ENCODE measurements around the gene MAML3. TPM values are rescaled to one million over a fixed set of nuclear protein-coding genes. Genes with fewer than 3 reads are reported as not detected.
A peak's percentile ranks its signal among the peaks of the same experiment; 100 is the strongest.

The MAML3 gene
- total RNA-seq, 4 donors from 2014 or later = 16.1 to 40.0 (median 18.1) TPM

DNA sequence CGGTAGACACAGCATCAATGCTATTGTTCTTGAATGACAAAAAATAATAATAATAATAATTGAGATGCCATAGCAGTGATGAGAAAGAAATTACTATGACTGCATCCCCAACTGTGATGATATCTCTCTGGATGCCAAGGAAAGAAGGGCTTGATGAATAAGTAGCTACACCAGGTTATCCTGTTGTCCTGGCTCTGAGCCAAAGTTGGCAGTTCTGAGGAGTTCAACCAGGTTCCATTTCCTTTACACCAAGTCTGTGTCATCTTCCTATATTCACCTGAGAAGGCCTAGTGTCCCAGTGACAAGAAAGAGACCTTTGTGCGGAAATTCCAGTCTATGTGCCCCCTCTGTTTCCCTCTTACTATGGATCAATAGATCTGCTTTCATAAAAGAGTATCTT is 3.4 kb upstream of the MAML3 start:
- Histone ChIP-seq H3K27ac (peak overlapping the region; percentile 70 to 79 (median 76)), H3K4me3 (no peak overlapping the region), H3K27me3 (no peaks in the 10 kb centered on the region), H3K9me3 (no peaks in the 10 kb centered on the region), H3K4me1 (peaks cover 13 to 37% (median 22%) of the 10 kb centered on the region in 4 donors), H3K36me3 (no peaks in the 10 kb centered on the region)
- TF ChIP-seq POLR2A (IDR thresholded peaks at IDR 0.05) (no peak), EP300 (IDR thresholded peaks at IDR 0.05; ENCODE audit: low read depth) (no peak), POLR2AphosphoS5 (IDR thresholded peaks at IDR 0.05) (no peak)
- TF ChIP-seq, protein P1, sequence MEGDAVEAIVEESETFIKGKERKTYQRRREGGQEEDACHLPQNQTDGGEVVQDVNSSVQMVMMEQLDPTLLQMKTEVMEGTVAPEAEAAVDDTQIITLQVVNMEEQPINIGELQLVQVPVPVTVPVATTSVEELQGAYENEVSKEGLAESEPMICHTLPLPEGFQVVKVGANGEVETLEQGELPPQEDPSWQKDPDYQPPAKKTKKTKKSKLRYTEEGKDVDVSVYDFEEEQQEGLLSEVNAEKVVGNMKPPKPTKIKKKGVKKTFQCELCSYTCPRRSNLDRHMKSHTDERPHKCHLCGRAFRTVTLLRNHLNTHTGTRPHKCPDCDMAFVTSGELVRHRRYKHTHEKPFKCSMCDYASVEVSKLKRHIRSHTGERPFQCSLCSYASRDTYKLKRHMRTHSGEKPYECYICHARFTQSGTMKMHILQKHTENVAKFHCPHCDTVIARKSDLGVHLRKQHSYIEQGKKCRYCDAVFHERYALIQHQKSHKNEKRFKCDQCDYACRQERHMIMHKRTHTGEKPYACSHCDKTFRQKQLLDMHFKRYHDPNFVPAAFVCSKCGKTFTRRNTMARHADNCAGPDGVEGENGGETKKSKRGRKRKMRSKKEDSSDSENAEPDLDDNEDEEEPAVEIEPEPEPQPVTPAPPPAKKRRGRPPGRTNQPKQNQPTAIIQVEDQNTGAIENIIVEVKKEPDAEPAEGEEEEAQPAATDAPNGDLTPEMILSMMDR (IDR thresholded peaks at IDR 0.05) = no peak
- WGBS, 2 donors (ENCODE audit: low coverage in 1 of 2) = 88 to 94% methylated on average over 1 to 2 of the region's 2 CpGs
- DNase-seq = no peak
- intact Hi-C loops (cut with DNase I; ENCODE audit: low total_unique reads) = loop anchor here (10.0 kb wide), 1 partner anchor 243 kb away; no protein-coding TSS in a partner anchor
- in situ Hi-C loops (cut with MboI; ENCODE audit: low pct_ligation_motif_present in 1 of 4, low pct_unique_long_range_greater_than_20kb in 1 of 4, low sequenced_read_pairs in 3 of 4) = loop anchor here in 3 of 4 donors (5.0 to 10.0 kb wide), 4 partner anchors 85 to 423 kb away; no protein-coding TSS in a partner anchor

- Histone ChIP-seq H3K4me3 (no peak overlapping the region), H3K27ac (peak overlapping the region; percentile 70 to 79 (median 76)), H3K27me3 (no peaks in the 10 kb centered on the region), H3K4me1 (peaks cover 13 to 37% (median 22%) of the 10 kb centered on the region in 4 donors), H3K9me3 (no peaks in the 10 kb centered on the region), H3K36me3 (no peaks in the 10 kb centered on the region)
- DNase-seq = no peak
- in situ Hi-C loops (cut with MboI; ENCODE audit: low pct_ligation_motif_present in 1 of 4, low pct_unique_long_range_greater_than_20kb in 1 of 4, low sequenced_read_pairs in 3 of 4) (loop anchor here in 3 of 4 donors (5.0 to 10.0 kb wide), 4 partner anchors 86 to 422 kb away; no protein-coding TSS in a partner anchor), intact Hi-C loops (cut with DNase I; ENCODE audit: low total_unique reads) (loop anchor here (10.0 kb wide), 1 partner anchor 242 kb away; no protein-coding TSS in a partner anchor)
- TF ChIP-seq, protein P1 (IDR thresholded peaks at IDR 0.05) = no peak
- no peak for TF ChIP-seq POLR2AphosphoS5 (IDR thresholded peaks at IDR 0.05)
- no peak for TF ChIP-seq POLR2A (IDR thresholded peaks at IDR 0.05)
- no peak for TF ChIP-seq EP300 (IDR thresholded peaks at IDR 0.05; ENCODE audit: low read depth)
- 55 to 80% methylated on average over 2 to 4 of the region's 4 CpGs for WGBS, 2 donors (ENCODE audit: low coverage in 1 of 2)
These were observed 2.7 kb upstream of the MAML3 start for GRCh38 chr4:140156529-140157171.

- peaks cover 13 to 43% (median 22%) of the 10 kb centered on the region in 4 donors for H3K4me1 ChIP-seq
- intact Hi-C loops (cut with DNase I; ENCODE audit: low total_unique reads) = loop anchor here (2.0 to 10.0 kb wide), 2 partner anchors 98 to 240 kb away; no protein-coding TSS in a partner anchor
- peak overlapping the region; percentile 93 to 99 (median 98) for H3K27ac ChIP-seq
- TF ChIP-seq, protein P1 (IDR thresholded peaks at IDR 0.05) = no peak
- TF ChIP-seq POLR2AphosphoS5 (IDR thresholded peaks at IDR 0.05) (no peak), POLR2A (IDR thresholded peaks at IDR 0.05) (no peak), EP300 (IDR thresholded peaks at IDR 0.05; ENCODE audit: low read depth) (no peak)
- peak overlapping the region in 3 of 4 donors; percentile 64 to 85 (median 77) for H3K4me3 ChIP-seq
- no peaks in the 10 kb centered on the region for H3K9me3 ChIP-seq
- H3K27me3 ChIP-seq = no peaks in the 10 kb centered on the region
- in situ Hi-C loops (cut with MboI; ENCODE audit: low pct_ligation_motif_present in 1 of 4, low pct_unique_long_range_greater_than_20kb in 1 of 4, low sequenced_read_pairs in 3 of 4) = loop anchor here in 1 of 4 donors (10.0 kb wide), 1 partner anchor 420 kb away; no protein-coding TSS in a partner anchor
- no peaks in the 10 kb centered on the region for H3K36me3 ChIP-seq
- DNase-seq = no peak
- 46 to 48% methylated on average over 3 of the region's 3 CpGs for WGBS, 2 donors (ENCODE audit: low coverage in 1 of 2)
These were observed 548 bp upstream of the MAML3 start for GRCh38 chr4:140154572-140154891.

DNA sequence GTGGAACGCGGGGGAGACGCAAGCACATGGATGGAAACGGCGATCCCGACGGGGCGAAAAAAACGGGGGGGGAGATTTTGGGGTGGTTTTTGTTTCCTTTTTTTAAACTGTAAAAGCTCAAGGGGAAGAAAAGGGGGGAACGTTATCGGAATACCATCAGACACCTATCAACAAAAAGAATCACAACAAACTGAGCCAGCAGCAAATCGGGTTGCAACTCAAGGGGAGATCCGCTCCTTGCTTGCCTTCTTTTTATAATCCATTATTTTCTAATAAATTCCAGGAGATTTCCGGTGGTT is 616 bp downstream of the MAML3 start:
- Histone ChIP-seq H3K27me3 (no peaks in the 10 kb centered on the region), H3K9me3 (no peaks in the 10 kb centered on the region), H3K4me3 (peak overlapping the region; percentile 64 to 85 (median 78)), H3K27ac (peak overlapping the region; percentile 93 to 99 (median 98)), H3K36me3 (no peaks in the 10 kb centered on the region), H3K4me1 (peaks cover 7 to 39% (median 14%) of the 10 kb centered on the region in 4 donors)
- TF ChIP-seq EP300 (IDR thresholded peaks at IDR 0.05; ENCODE audit: low read depth) = no peak
- TF ChIP-seq POLR2AphosphoS5 (IDR thresholded peaks at IDR 0.05) = no peak
- no peak for TF ChIP-seq POLR2A (IDR thresholded peaks at IDR 0.05)
- TF ChIP-seq, protein P1 (IDR thresholded peaks at IDR 0.05) = no peak
- WGBS, 2 donors (ENCODE audit: low coverage in 1 of 2) = 3% methylated on average over 14 of the region's 14 CpGs
- intact Hi-C loops (cut with DNase I; ENCODE audit: low total_unique reads) (loop anchor here (10.0 kb wide), 1 partner anchor 239 kb away; no protein-coding TSS in a partner anchor), in situ Hi-C loops (cut with MboI; ENCODE audit: low pct_ligation_motif_present in 1 of 4, low pct_unique_long_range_greater_than_20kb in 1 of 4, low sequenced_read_pairs in 3 of 4) (loop anchor here in 1 of 4 donors (10.0 kb wide), 1 partner anchor 419 kb away; no protein-coding TSS in a partner anchor)
- DNase-seq = no peak

Data from transverse colon (tissue), 4 donors.